ENCODE data around the gene ZP1. TPM values are rescaled to one million over a fixed set of nuclear protein-coding genes. Genes with fewer than 3 reads are reported as not detected.

The ZP1 gene
- total RNA-seq, 4 donors from 2014 or later: not detected

DNA sequence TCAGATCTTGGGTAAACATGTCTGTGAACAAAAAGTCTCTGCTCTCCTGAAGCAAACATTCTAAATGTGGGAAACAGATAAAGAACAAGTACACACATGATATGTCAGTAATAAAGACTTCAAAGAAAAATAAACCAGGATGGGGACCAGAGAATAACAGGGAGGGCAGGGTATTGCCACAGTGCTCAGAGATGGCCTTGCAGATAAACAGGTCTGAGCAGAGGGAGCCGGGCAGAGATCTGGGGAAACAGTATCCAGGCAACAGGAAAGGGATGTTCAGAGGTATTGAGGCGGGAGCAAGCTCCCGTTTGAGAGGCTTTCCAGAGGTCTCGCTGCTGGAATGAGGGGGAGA lies 22.5 kb upstream of the ZP1 start:
- peaks cover 6 to 46% (median 24%) of the 10 kb centered on the region in 3 donors for H3K36me3 ChIP-seq
- no peaks in the 10 kb centered on the region for H3K9me3 ChIP-seq
- 31 to 44% methylated on average over 4 of the region's 4 CpGs for WGBS, 2 donors
- peaks cover 28 to 53% (median 36%) of the 10 kb centered on the region in 3 donors for H3K4me1 ChIP-seq
- H3K27me3 ChIP-seq: no peaks in the 10 kb centered on the region
- TF ChIP-seq, protein P1, sequence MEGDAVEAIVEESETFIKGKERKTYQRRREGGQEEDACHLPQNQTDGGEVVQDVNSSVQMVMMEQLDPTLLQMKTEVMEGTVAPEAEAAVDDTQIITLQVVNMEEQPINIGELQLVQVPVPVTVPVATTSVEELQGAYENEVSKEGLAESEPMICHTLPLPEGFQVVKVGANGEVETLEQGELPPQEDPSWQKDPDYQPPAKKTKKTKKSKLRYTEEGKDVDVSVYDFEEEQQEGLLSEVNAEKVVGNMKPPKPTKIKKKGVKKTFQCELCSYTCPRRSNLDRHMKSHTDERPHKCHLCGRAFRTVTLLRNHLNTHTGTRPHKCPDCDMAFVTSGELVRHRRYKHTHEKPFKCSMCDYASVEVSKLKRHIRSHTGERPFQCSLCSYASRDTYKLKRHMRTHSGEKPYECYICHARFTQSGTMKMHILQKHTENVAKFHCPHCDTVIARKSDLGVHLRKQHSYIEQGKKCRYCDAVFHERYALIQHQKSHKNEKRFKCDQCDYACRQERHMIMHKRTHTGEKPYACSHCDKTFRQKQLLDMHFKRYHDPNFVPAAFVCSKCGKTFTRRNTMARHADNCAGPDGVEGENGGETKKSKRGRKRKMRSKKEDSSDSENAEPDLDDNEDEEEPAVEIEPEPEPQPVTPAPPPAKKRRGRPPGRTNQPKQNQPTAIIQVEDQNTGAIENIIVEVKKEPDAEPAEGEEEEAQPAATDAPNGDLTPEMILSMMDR (IDR thresholded peaks at IDR 0.05): no peak
- no peak for TF ChIP-seq POLR2A (IDR thresholded peaks at IDR 0.05)
- DNase-seq: no peak
- intact Hi-C loops (cut with DNase I): no loop called here
- peak overlapping the region in 1 of 4 donors; percentile 89 for H3K4me3 ChIP-seq
- H3K27ac ChIP-seq: no peak overlapping the region

DNA sequence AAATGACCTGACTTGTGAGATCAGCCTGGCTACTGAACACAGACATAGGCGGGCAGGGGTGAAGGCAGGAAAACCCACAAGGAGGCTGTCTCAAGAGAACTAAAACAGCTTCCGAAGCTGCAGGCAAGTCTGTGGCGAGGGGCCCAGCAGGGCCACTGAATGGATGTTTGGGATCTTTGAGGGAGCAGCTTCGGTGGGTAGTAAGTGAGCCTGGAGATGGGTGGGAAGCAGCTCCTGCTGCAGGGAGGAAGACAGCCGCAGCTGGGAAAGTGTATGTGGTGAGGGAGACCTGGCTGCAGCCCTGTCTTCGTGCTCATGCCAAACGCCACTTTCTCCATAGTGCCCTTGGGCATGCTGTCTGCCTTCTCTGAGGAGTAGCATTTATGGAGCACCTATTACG lies 22.0 kb upstream of the ZP1 start:
- peaks cover 28 to 48% (median 36%) of the 10 kb centered on the region in 3 donors for H3K4me1 ChIP-seq
- no peak overlapping the region for H3K27ac ChIP-seq
- no peaks in the 10 kb centered on the region for H3K9me3 ChIP-seq
- DNase-seq: no peak
- H3K4me3 ChIP-seq: no peak overlapping the region
- H3K36me3 ChIP-seq: peaks cover 11 to 51% (median 29%) of the 10 kb centered on the region in 3 donors
- intact Hi-C loops (cut with DNase I): no loop called here
- no peak for TF ChIP-seq POLR2A (IDR thresholded peaks at IDR 0.05)
- TF ChIP-seq, protein P1 (IDR thresholded peaks at IDR 0.05): no peak
- 76 to 83% methylated on average over 7 of the region's 8 CpGs for WGBS, 2 donors
- no peaks in the 10 kb centered on the region for H3K27me3 ChIP-seq

DNA sequence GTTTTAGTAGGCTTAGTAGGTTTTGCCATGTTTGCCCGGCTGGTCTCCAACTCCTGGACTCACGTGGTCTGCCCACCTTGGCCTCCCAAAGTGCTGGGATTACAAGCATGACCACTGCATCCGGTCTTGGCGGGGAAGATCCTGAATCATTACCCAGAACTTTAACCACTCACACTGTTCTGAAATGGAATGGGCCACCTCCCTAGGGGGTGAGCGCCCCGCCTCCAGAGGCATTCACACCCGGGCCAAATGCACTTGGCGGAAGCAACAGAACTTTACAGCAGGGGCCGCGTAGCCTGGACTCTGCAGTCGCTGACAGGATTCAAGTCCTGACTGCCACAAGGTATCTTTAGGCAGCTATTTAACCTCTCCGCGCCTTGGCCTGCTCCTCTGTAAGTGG lies 20.1 kb upstream of the ZP1 start:
- Histone ChIP-seq H3K27me3 (no peaks in the 10 kb centered on the region), H3K9me3 (no peaks in the 10 kb centered on the region), H3K4me3 (no peak overlapping the region), H3K4me1 (peaks cover 22 to 33% (median 26%) of the 10 kb centered on the region in 3 donors), H3K27ac (no peak overlapping the region), H3K36me3 (peaks cover 24 to 71% (median 34%) of the 10 kb centered on the region in 3 donors)
- intact Hi-C loops (cut with DNase I): no loop called here
- TF ChIP-seq, protein P1 (IDR thresholded peaks at IDR 0.05): no peak
- no peak for TF ChIP-seq POLR2A (IDR thresholded peaks at IDR 0.05)
- no peak for DNase-seq
- WGBS, 2 donors: 74 to 83% methylated on average over 2 to 9 of the region's 13 CpGs

DNA sequence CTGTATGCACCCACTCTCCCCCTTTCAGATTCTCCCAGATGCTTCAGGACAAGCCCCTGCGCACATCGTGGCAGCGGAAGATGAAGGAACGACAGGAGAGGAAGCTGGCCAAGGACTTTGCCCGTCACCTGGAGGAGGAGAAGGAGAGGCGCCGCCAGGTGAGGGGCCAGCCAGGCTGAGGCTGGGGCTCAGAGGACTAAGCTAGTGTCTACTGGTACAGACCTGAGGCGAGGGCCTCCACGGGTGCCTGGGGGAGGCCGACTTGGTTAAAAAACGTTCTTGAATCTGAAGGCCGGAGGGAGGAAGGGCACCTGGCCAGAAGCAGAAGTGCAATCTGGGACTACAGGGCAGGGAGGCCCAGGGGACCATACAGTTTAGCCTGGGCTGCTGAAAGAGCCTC lies 19.4 kb upstream of the ZP1 start:
- Histone ChIP-seq H3K27me3 (no peaks in the 10 kb centered on the region), H3K36me3 (peaks cover 24 to 77% (median 34%) of the 10 kb centered on the region in 3 donors), H3K9me3 (no peaks in the 10 kb centered on the region), H3K27ac (no peak overlapping the region), H3K4me1 (peaks cover 17 to 27% (median 20%) of the 10 kb centered on the region in 3 donors), H3K4me3 (no peak overlapping the region)
- DNase-seq: no peak
- intact Hi-C loops (cut with DNase I): no loop called here
- WGBS, 2 donors: 77 to 86% methylated on average over 6 to 8 of the region's 12 CpGs
- TF ChIP-seq, protein P1 (IDR thresholded peaks at IDR 0.05): no peak
- TF ChIP-seq POLR2A (IDR thresholded peaks at IDR 0.05): no peak

DNA sequence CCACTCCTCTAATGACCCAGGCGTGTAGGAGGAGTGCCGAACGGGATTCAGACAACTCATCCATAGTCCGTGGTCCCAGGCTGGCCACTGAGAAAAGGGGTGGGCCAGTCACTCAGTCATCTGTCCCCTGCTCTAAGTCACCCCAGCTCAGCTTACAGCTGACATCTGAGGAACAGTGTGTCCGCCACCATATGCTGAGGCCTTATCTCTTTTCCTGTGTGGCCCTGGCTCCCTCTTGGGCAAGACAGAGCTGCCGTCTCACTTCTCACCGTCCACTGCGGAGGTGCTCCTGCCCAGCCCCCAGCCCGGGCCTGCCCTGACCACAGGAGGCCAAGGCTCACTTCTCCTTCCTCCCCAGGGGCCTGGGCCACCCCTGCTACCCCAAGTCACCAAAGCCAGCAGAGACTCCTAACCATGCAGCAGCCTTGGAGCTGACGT lies 18.6 kb upstream of the ZP1 start:
- TF ChIP-seq POLR2A (IDR thresholded peaks at IDR 0.05): no peak
- TF ChIP-seq, protein P1 (IDR thresholded peaks at IDR 0.05): no peak
- H3K9me3 ChIP-seq: no peaks in the 10 kb centered on the region
- WGBS, 2 donors: 69% methylated on average over 5 of the region's 10 CpGs; no CpG with 5 or more reads in 1 of the 2 donors
- peaks cover 10 to 18% (median 12%) of the 10 kb centered on the region in 3 donors for H3K4me1 ChIP-seq
- H3K27ac ChIP-seq: no peak overlapping the region
- H3K27me3 ChIP-seq: no peaks in the 10 kb centered on the region
- DNase-seq: no peak
- intact Hi-C loops (cut with DNase I): no loop called here
- H3K36me3 ChIP-seq: peaks cover 24 to 83% (median 34%) of the 10 kb centered on the region in 3 donors
- no peak overlapping the region for H3K4me3 ChIP-seq
